ENCODE data around the gene SCARB1.

DNA sequence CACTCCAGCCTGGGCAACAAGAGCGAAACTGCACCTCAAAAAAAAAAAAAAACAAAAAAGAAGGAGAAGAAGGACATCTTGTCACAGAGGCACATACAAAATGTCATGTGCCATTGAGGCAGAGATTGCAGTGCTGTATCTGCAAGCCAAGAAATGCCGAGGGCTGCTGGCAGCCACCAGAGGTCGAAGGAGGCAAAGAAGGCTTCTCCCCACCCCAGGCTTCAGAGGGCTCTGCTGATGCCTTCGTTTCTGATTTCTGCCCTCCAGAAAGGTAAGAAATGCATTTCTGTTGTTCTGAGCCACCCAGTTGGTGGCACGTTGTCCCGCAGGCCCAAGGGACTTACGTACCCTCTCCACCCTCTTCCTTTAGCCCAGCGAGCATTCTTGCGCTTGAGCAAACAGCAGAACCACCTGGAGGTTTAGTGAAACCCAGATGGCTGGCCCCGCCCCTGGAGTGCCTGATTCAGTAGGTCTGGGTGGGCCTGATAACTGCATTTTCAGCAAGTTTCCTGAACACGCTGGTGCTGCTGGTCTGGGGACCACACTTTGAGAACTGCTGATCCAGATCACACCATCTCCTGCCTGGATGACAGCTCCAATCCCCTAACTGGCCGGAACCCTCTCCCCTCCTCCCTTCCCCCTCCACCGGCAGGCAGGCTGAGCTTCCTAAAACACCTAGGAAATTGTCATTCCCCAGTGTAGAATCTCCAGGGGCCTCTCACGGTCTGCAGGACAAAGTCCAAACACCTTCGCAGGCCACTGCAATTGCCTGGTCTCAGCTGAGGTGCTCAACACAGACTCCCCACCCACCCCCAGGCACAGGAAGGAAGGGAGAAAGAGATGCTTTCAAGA lies 21.1 kb upstream of the SCARB1 start:
- TF ChIP-seq EZH2 (IDR thresholded peaks at IDR 0.05), result no peak
- no peak for TF ChIP-seq POLR2AphosphoS5 (IDR thresholded peaks at IDR 0.05; ENCODE audit: borderline replicate concordance, low read depth, low read length)

All from SK-N-MC (cell line).